NOMO-1 (cell line): Measurements from ENCODE around the gene SOCS3.
"Not testable (repeated sequence)": the region's sequence is repeated elsewhere in the genome, so short reads cannot be mapped to it uniquely, and the experiment has no call there.

Experiments used
- DNase-seq, 2 experiments: peaks; one replicate each; lab custom pipeline; 2025; ENCODE audit not compliant: unreplicated experiment in 2 of 2; lab: John Stamatoyannopoulos, UW

The SOCS3 gene

GRCh38 chr17:78335209-78335608, 24.7 kb downstream of the SOCS3 start:
- DNase-seq, result no peak

- DNase-seq, result no peak
Observed at GRCh38 chr17:78332991-78333390, 26.9 kb downstream of the SOCS3 start.

- not testable (repeated sequence) for DNase-seq
Observed at GRCh38 chr17:78331355-78331754, 28.5 kb downstream of the SOCS3 start.

GRCh38 chr17:78330570-78331224, 29.2 kb downstream of the SOCS3 start:
- DNase-seq, result no peak

GRCh38 chr17:78329263-78330059, 30.4 kb downstream of the SOCS3 start:
- DNase-seq, result peak; percentile 39 to 48

- no peak for DNase-seq
Observed at GRCh38 chr17:78327880-78328279, 32.0 kb downstream of the SOCS3 start.

- no peak for DNase-seq
Observed at GRCh38 chr17:78325076-78325687, 34.7 kb downstream of the SOCS3 start.

GRCh38 chr17:78324391-78325075, 35.3 kb downstream of the SOCS3 start:
- DNase-seq, result peak; percentile 63 to 70

- DNase-seq, result no peak
Observed at GRCh38 chr17:78323826-78324390, 36.0 kb downstream of the SOCS3 start.

- no peak for DNase-seq
Observed at GRCh38 chr17:78322858-78323455, 36.9 kb downstream of the SOCS3 start.

GRCh38 chr17:78322327-78322857, 37.5 kb downstream of the SOCS3 start:
- DNase-seq, result no peak

GRCh38 chr17:78318843-78319242, 41.0 kb downstream of the SOCS3 start:
- no peak for DNase-seq

GRCh38 chr17:78318407-78318806, 41.5 kb downstream of the SOCS3 start:
- no peak for DNase-seq

- no peak for DNase-seq
Observed at GRCh38 chr17:78317794-78318400, 42.0 kb downstream of the SOCS3 start.

GRCh38 chr17:78316867-78317789, 42.7 kb downstream of the SOCS3 start:
- DNase-seq, result no peak

GRCh38 chr17:78316115-78316866, 43.6 kb downstream of the SOCS3 start:
- DNase-seq, result no peak

- no peak for DNase-seq
Observed at GRCh38 chr17:78315355-78316114, 44.3 kb downstream of the SOCS3 start.
